NCI-H2196 treated with DMSO at 0.1 percent for 48 hours (cell line): Measurements from ENCODE around the gene ASRGL1.
A peak's percentile ranks its signal among the peaks of the same experiment; 100 is the strongest.

Experiments
- DNase-seq: peaks from one replicate; lab custom pipeline; 2025; ENCODE audit not compliant: unreplicated experiment; lab: John Stamatoyannopoulos, UW

The ASRGL1 gene

GRCh38 chr11:62392506-62392905 is 55.3 kb downstream of the ASRGL1 start:
- no peak for DNase-seq

- no peak for DNase-seq
These were observed 55.9 kb downstream of the ASRGL1 start for GRCh38 chr11:62393061-62393611.

GRCh38 chr11:62393735-62394134 is 56.5 kb downstream of the ASRGL1 start:
- no peak for DNase-seq

GRCh38 chr11:62394825-62395538 is 57.7 kb downstream of the ASRGL1 start:
- DNase-seq = peak; percentile 69

GRCh38 chr11:62395885-62396551 is 58.8 kb downstream of the ASRGL1 start:
- no peak for DNase-seq

- no peak for DNase-seq
These were observed 61.1 kb downstream of the ASRGL1 start for GRCh38 chr11:62398011-62398994.

GRCh38 chr11:62399172-62399877 is 62.1 kb downstream of the ASRGL1 start:
- DNase-seq = no peak

GRCh38 chr11:62399878-62400266 is 62.6 kb downstream of the ASRGL1 start:
- DNase-seq = no peak

- no peak for DNase-seq
These were observed 63.0 kb downstream of the ASRGL1 start for GRCh38 chr11:62400281-62400680.

GRCh38 chr11:62400760-62401159 is 63.5 kb downstream of the ASRGL1 start:
- DNase-seq = no peak

GRCh38 chr11:62401356-62401755 is 64.1 kb downstream of the ASRGL1 start:
- no peak for DNase-seq

- DNase-seq = no peak
These were observed 64.6 kb downstream of the ASRGL1 start for GRCh38 chr11:62401811-62402210.

- DNase-seq = no peak
These were observed 65.1 kb downstream of the ASRGL1 start for GRCh38 chr11:62402226-62402959.

- DNase-seq = no peak
These were observed 65.9 kb downstream of the ASRGL1 start for GRCh38 chr11:62402960-62403730.

- DNase-seq = no peak
These were observed 67.2 kb downstream of the ASRGL1 start for GRCh38 chr11:62404435-62404834.

- no peak for DNase-seq
These were observed 67.7 kb downstream of the ASRGL1 start for GRCh38 chr11:62404901-62405300.

- no peak for DNase-seq
These were observed 68.8 kb downstream of the ASRGL1 start for GRCh38 chr11:62406034-62406433.

- no peak for DNase-seq
These were observed 72.6 kb downstream of the ASRGL1 start for GRCh38 chr11:62409831-62410230.

GRCh38 chr11:62410972-62411371 is 73.7 kb downstream of the ASRGL1 start:
- DNase-seq = no peak
